Neural progenitor cell (in vitro differentiated cells): ENCODE measurements around the gene RIBC2. TPM values are rescaled to one million over a fixed set of nuclear protein-coding genes. Genes with fewer than 3 reads are reported as not detected.
"Not testable (repeated sequence)": the region's sequence is repeated elsewhere in the genome, so short reads cannot be mapped to it uniquely, and the experiment has no call there.

Source experiments
- DNase-seq: peaks from one replicate; pipeline ENCODE4 v3.0.0-alpha.2; 2016; ENCODE audit warnings: low spot score
- H2AFZ ChIP-seq: fragments of 200-600 bp; sonication (generic); replicated peaks from 2 replicates; pipeline ENCODE4 v1.6.1; 2016; ENCODE audit warnings: antibody characterized with exemption
- H3F3A ChIP-seq: fragments of 200-600 bp; sonication (generic); 2 replicates; pipeline ENCODE4 v1.6.1; 2016; ENCODE audit warnings: antibody characterized with exemption, low read depth
- H3K27ac ChIP-seq: fragments of 200-600 bp; sonication (generic); 2 replicates; pipeline ENCODE4 v1.5.1; 2016; ENCODE audit warnings: mild to moderate bottlenecking
- H3K27me3 ChIP-seq: fragments of 200-600 bp; sonication (generic); 2 replicates; pipeline ENCODE4 v1.6.1; 2016; ENCODE audit warnings: mild to moderate bottlenecking, moderate library complexity
- H3K36me3 ChIP-seq: fragments of 200-600 bp; sonication (generic); 2 replicates; pipeline ENCODE4 v1.5.1; 2016
- H3K4me1 ChIP-seq: fragments of 200-600 bp; sonication (generic); 2 replicates; pipeline ENCODE4 v1.6.1; 2016; ENCODE audit warnings: mixed run types
- H3K4me2 ChIP-seq: fragments of 200-600 bp; sonication (generic); 2 replicates; pipeline ENCODE4 v1.6.1; 2016
- H3K4me3 ChIP-seq: fragments of 200-600 bp; sonication (generic); 2 replicates; pipeline ENCODE4 v1.5.1; 2016
- H3K79me2 ChIP-seq: fragments of 200-600 bp; sonication (generic); 2 replicates; pipeline ENCODE4 v1.6.1; 2016; ENCODE audit warnings: low read depth
- H3K9ac ChIP-seq: fragments of 200-600 bp; sonication (generic); 2 replicates; pipeline ENCODE4 v1.6.1; 2016
- H3K9me3 ChIP-seq: fragments of 200-600 bp; sonication (generic); 2 replicates; pipeline ENCODE4 v1.5.1; 2016; ENCODE audit warnings: low read depth
- H4K20me1 ChIP-seq: fragments of 200-600 bp; sonication (generic); 2 replicates; pipeline ENCODE4 v1.6.1; 2016; ENCODE audit warnings: low read depth
- H3K27ac Mint-ChIP-seq: 3 replicates; pipeline ENCODE4 v1.8.0; 2021; ENCODE audit warnings: mixed read lengths
- H3K27me3 Mint-ChIP-seq: 2 replicates; pipeline ENCODE4 v1.8.0; 2022; ENCODE audit warnings: low read depth, mild to moderate bottlenecking, inconsistent platforms, moderate library complexity, mixed read lengths; ENCODE audit not compliant: insufficient read depth
- H3K36me3 Mint-ChIP-seq: 3 replicates; pipeline ENCODE4 v1.8.0; 2021; ENCODE audit warnings: mixed read lengths
- H3K4me1 Mint-ChIP-seq: 3 replicates; pipeline ENCODE4 v1.8.0; 2021; ENCODE audit warnings: mixed read lengths
- H3K4me3 Mint-ChIP-seq: 3 replicates; pipeline ENCODE4 v1.8.0; 2021; ENCODE audit warnings: mild to moderate bottlenecking, moderate library complexity, mixed read lengths
- H3K9me3 Mint-ChIP-seq: 3 replicates; pipeline ENCODE4 v1.8.0; 2020; ENCODE audit warnings: mixed read lengths
- EZH2 ChIP-seq: fragments of 200-600 bp; sonication (generic); IDR thresholded peaks from 2 replicates; pipeline ENCODE4 v1.6.1; 2017; ENCODE audit warnings: antibody characterized with exemption, mild to moderate bottlenecking, moderate library complexity
- EZH2phosphoT487 ChIP-seq: fragments of 200-600 bp; sonication (generic); IDR thresholded peaks from 2 replicates; pipeline ENCODE4 v1.6.1; 2017; ENCODE audit warnings: antibody characterized with exemption
- total RNA-seq: library from RNA; depleted of rRNA; stranded (reverse); fragments of >200 nt; gene quantifications from 2 replicates; pipeline ENCODE4 v1.2.3, GENCODE V29; 2015; ENCODE audit warnings: low replicate concordance
- TF ChIP-seq, protein P1 (sequence below): fragments of 200-600 bp; sonication (generic); IDR thresholded peaks from 2 replicates; pipeline ENCODE4 v1.5.1; 2017; ENCODE audit warnings: antibody characterized with exemption, mild to moderate bottlenecking

Gene RIBC2
- total RNA-seq = 0.59 and 2.0 TPM in 2 replicates

DNA sequence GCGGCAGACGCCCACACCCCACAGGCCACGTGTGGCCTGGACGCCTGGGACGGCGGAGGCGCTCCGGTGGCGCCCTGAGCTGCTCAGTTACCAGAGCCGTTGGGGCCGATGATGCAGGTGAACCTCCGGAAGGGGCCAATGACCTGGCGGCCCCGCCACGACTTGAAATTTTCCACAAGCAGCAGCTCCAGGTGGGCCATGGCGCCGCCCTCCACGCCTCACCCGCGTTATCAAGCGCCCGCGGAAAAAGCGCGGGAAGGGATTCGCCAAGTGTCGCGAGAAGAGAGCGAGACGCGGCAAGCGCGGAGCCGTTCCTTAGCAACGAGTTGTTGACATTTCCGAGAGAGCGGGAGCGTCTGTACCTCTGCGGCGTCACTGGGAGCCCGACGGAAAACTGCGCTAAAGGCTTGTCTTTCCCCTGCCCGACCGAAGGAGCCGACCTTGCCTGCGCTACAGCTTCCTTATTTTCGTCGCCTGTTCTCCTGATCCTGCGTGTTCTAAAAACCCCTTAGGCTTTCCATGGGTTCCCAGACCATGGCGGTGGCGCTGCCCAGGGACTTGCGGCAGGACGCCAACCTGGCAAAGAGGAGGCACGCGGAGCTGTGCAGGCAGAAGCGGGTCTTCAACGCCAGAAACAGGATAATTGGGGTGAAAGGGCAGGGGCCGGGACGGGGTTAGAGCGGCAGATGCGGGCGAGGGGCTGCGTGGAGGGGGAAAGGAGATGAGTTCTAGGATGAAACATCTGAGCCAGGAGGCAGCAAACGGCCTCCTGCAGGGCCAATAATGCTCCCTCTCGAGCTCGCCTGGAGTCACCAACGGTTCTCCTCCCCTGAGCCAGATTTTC lies at the start of gene RIBC2, which contains the start of gene SMC1B:
TSS of gene RIBC2 (plus strand) at position 326 of the 844 bp plus-strand sequence. CDS start at position 520, 194 bp downstream.
TSS of gene SMC1B (minus strand) at position 232 of the 844 bp plus-strand sequence. CDS start at position 200, 32 bp downstream.
- no peaks in the 10 kb centered on the region for H3K36me3 ChIP-seq
- H2AFZ ChIP-seq = peak within 1 kb of the TSS; percentile 93
- TF ChIP-seq EZH2phosphoT487 = no peak
- TF ChIP-seq EZH2 = peak; percentile 55
- TF ChIP-seq, protein P1, sequence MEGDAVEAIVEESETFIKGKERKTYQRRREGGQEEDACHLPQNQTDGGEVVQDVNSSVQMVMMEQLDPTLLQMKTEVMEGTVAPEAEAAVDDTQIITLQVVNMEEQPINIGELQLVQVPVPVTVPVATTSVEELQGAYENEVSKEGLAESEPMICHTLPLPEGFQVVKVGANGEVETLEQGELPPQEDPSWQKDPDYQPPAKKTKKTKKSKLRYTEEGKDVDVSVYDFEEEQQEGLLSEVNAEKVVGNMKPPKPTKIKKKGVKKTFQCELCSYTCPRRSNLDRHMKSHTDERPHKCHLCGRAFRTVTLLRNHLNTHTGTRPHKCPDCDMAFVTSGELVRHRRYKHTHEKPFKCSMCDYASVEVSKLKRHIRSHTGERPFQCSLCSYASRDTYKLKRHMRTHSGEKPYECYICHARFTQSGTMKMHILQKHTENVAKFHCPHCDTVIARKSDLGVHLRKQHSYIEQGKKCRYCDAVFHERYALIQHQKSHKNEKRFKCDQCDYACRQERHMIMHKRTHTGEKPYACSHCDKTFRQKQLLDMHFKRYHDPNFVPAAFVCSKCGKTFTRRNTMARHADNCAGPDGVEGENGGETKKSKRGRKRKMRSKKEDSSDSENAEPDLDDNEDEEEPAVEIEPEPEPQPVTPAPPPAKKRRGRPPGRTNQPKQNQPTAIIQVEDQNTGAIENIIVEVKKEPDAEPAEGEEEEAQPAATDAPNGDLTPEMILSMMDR = no peak
- H3K4me1 ChIP-seq = no peaks in the 10 kb centered on the region
- Mint-ChIP-seq H3K36me3 (peaks cover 10% of the 10 kb centered on the region), H3K4me3 (peak within 1 kb of the TSS; percentile 78), H3K27me3 (peaks cover 6% of the 10 kb centered on the region), H3K9me3 (peaks cover 4% of the 10 kb centered on the region), H3K4me1 (peaks cover 8% of the 10 kb centered on the region), H3K27ac (peak within 1 kb of the TSS; percentile 69)
- no peak within 1 kb of the TSS for H3K27ac ChIP-seq
- peak; percentile 92 for DNase-seq
- H3K9me3 ChIP-seq = no peaks in the 10 kb centered on the region
- no peaks in the 10 kb centered on the region for H4K20me1 ChIP-seq
- H3K27me3 ChIP-seq = peaks cover 27% of the 10 kb centered on the region
- peaks cover 11% of the 10 kb centered on the region for H3F3A ChIP-seq
- no peak within 1 kb of the TSS for H3K9ac ChIP-seq
- peak within 1 kb of the TSS; percentile 33 for H3K4me3 ChIP-seq
- H3K79me2 ChIP-seq = no peaks in the 10 kb centered on the region
- peak within 1 kb of the TSS; percentile 72 for H3K4me2 ChIP-seq

DNA sequence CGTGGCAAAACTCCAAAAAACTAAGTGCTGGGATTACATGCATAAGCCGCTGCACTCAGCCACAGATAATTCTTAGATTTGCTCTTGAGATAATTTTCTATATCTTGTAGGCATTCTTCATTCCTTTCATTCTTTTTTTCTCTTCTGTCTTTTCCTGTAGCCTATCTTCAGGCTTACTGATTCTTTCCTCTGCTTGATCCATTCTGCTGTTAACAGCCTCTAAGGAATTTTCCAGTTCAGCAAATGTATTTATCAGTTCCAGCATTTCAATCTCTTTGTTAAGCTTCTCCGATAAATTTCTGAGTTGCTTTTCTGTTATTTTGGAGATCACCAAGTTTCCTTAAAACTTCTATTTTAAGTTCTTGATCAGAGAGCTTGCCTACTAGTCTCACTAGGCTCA lies 46.8 kb upstream of the RIBC2 start:
- no peaks in the 10 kb centered on the region for H3K36me3 Mint-ChIP-seq
- no peak overlapping the region for H3K27ac Mint-ChIP-seq
- no peaks in the 10 kb centered on the region for H3F3A ChIP-seq
- no peak for DNase-seq
- H2AFZ ChIP-seq = no peak overlapping the region
- no peak overlapping the region for H3K9ac ChIP-seq
- H3K36me3 ChIP-seq = no peaks in the 10 kb centered on the region
- no peaks in the 10 kb centered on the region for H3K4me1 ChIP-seq
- no peak overlapping the region for H3K4me2 ChIP-seq
- H3K4me1 Mint-ChIP-seq = no peaks in the 10 kb centered on the region
- H4K20me1 ChIP-seq = no peaks in the 10 kb centered on the region
- peaks cover 16% of the 10 kb centered on the region for H3K9me3 Mint-ChIP-seq
- no peak overlapping the region for H3K4me3 Mint-ChIP-seq
- H3K4me3 ChIP-seq = no peak overlapping the region
- H3K9me3 ChIP-seq = no peaks in the 10 kb centered on the region
- TF ChIP-seq, protein P1 = no peak
- TF ChIP-seq EZH2 (no peak), EZH2phosphoT487 (no peak)
- H3K27me3 ChIP-seq = no peaks in the 10 kb centered on the region
- peaks cover 2% of the 10 kb centered on the region for H3K27me3 Mint-ChIP-seq
- no peaks in the 10 kb centered on the region for H3K79me2 ChIP-seq
- no peak overlapping the region for H3K27ac ChIP-seq

DNA sequence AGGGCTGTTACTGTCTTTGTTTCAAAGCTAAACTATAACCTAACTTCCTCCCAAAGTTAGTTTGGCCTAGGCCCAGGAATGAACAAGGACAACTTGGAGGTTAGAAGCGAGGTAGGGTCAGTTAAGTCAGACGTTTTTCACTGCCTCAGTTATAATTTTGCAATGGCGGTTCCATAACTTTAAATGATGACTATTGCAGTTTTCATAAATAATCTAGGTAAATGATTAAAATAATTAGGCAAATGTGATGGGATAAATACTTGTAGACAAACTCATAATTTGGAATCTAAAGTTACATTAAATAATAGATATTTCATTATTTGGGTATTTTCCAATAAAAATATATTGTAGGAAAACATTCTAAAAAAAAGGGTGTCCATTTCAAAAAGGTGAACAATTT lies 39.9 kb upstream of the RIBC2 start:
- not testable (repeated sequence) for H3K27me3 ChIP-seq, H3K36me3 ChIP-seq, H3K79me2 ChIP-seq, H3K9ac ChIP-seq, H3K4me1 ChIP-seq, H3F3A ChIP-seq, H3K9me3 ChIP-seq, H3K4me2 ChIP-seq, H3K27me3 Mint-ChIP-seq, DNase-seq, H3K27ac Mint-ChIP-seq, H2AFZ ChIP-seq, H3K36me3 Mint-ChIP-seq, H4K20me1 ChIP-seq, H3K4me1 Mint-ChIP-seq, H3K4me3 Mint-ChIP-seq, H3K27ac ChIP-seq, H3K4me3 ChIP-seq, H3K9me3 Mint-ChIP-seq

DNA sequence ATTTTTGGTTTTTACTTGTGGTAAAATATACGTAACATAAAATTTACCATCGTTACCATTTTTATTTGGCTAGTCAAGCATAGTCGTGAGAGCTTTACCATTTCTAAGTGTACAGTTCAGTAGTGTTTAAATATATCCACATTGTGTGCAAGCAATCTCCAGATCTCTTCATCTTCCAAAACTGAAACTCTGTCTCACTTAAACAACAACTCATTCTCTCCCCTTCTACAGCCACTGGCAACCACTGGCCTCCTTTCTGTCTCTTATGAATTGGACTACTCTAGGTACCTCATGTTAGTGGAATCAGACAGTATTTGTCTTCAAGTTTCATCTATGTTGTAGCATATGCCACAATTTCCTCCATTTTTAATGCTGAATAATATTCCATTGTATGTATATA lies 37.5 kb upstream of the RIBC2 start:
- Histone ChIP-seq H3K36me3 (no peaks in the 10 kb centered on the region), H3K27me3 (no peaks in the 10 kb centered on the region), H3K79me2 (no peaks in the 10 kb centered on the region), H3K4me1 (no peaks in the 10 kb centered on the region), H3K4me3 (no peak overlapping the region), H3K9ac (no peak overlapping the region), H3K27ac (no peak overlapping the region), H3F3A (no peaks in the 10 kb centered on the region), H2AFZ (no peak overlapping the region), H4K20me1 (no peaks in the 10 kb centered on the region), H3K9me3 (no peaks in the 10 kb centered on the region), H3K4me2 (no peak overlapping the region)
- H3K36me3 Mint-ChIP-seq = no peaks in the 10 kb centered on the region
- H3K4me1 Mint-ChIP-seq = no peaks in the 10 kb centered on the region
- no peak for DNase-seq
- H3K4me3 Mint-ChIP-seq = no peak overlapping the region
- no peak overlapping the region for H3K27ac Mint-ChIP-seq
- no peaks in the 10 kb centered on the region for H3K27me3 Mint-ChIP-seq
- TF ChIP-seq EZH2 (no peak), EZH2phosphoT487 (no peak)
- TF ChIP-seq, protein P1 = no peak
- H3K9me3 Mint-ChIP-seq = peaks cover 6% of the 10 kb centered on the region
